Lung (tissue), 12 donors: Measurements from ENCODE around the gene TTC39C. TPM values are rescaled to one million over a fixed set of nuclear protein-coding genes. Genes with fewer than 3 reads are reported as not detected.
A peak's percentile ranks its signal among the peaks of the same experiment; 100 is the strongest.

ENCODE experiments used
- ATAC-seq: fragments of 200-7000 bp; cut with Tn5 transposase; one replicate; pipeline ENCODE4 v1.9.1; 2020; ENCODE audit warnings: moderate number of reproducible peaks; ENCODE audit not compliant: insufficient read depth, low FRiP score
- DNase-seq, 3 donors: peaks; one replicate each; pipeline ENCODE4 v3.0.0-alpha.2; 2013 to 2017
- H3K27ac ChIP-seq, 2 donors: one replicate each; pipeline ENCODE4 v1.5.1; 2013; ENCODE audit warnings: mild to moderate bottlenecking in 2 of 2, moderate library complexity in 2 of 2, control low read depth in 1 of 2, inconsistent platforms in 1 of 2, low read depth in 1 of 2, low read length in 1 of 2
- H3K27me3 ChIP-seq, 3 donors: one replicate each; pipeline ENCODE4 v1.5.1; 2013; ENCODE audit warnings: low read length in 2 of 3; ENCODE audit not compliant: control insufficient read depth in 3 of 3, insufficient read depth in 3 of 3
- H3K36me3 ChIP-seq, 4 donors: one replicate each; pipeline ENCODE4 v1.5.1; 2013; ENCODE audit warnings: low read length in 4 of 4, mild to moderate bottlenecking in 1 of 4, moderate library complexity in 1 of 4; ENCODE audit not compliant: control insufficient read depth in 4 of 4, insufficient read depth in 4 of 4
- H3K4me1 ChIP-seq, 5 donors: one replicate each; pipeline ENCODE4 v1.5.1; 2013; ENCODE audit warnings: low read length in 5 of 5, mild to moderate bottlenecking in 2 of 5, moderate library complexity in 1 of 5; ENCODE audit not compliant: control insufficient read depth in 5 of 5, insufficient read depth in 5 of 5
- H3K4me3 ChIP-seq: one replicate; pipeline ENCODE4 v1.5.1; 2013; ENCODE audit warnings: mild to moderate bottlenecking, control low read depth, moderate library complexity
- H3K9ac ChIP-seq, 2 donors: one replicate each; pipeline ENCODE4 v1.5.1; 2013; ENCODE audit warnings: low read length in 2 of 2, control low read depth in 1 of 2; ENCODE audit not compliant: insufficient read depth in 1 of 2
- H3K9me3 ChIP-seq, 4 donors: one replicate each; pipeline ENCODE4 v1.5.1; 2013; ENCODE audit warnings: low read length in 3 of 4, mild to moderate bottlenecking in 1 of 4, moderate library complexity in 1 of 4; ENCODE audit not compliant: control insufficient read depth in 4 of 4, insufficient read depth in 3 of 4
- CTCF ChIP-seq: IDR thresholded peaks from 2 replicates; pipeline ENCODE4 v1.5.1; 2012; ENCODE audit warnings: mild to moderate bottlenecking; ENCODE audit errors: control extremely low read depth, extremely low read depth
- WGBS, 2 donors: extraction: QIAGEN DNeasy Blood & Tissue Kit; methylation state at CpG; one replicate each; pipeline ENCODE4 v1.1.7; 2013; 5-methylcytosine and 5-hydroxymethylcytosine counted together
- polyA plus RNA-seq, 2 donors: library from polyadenylated mRNA; stranded (reverse); fragments of 200-250 nt; gene quantifications; one replicate each; pipeline ENCODE4 v1.2.1, GENCODE V29; 2013
- total RNA-seq, 2 donors: library from RNA; depleted of rRNA in 1 of 2; stranded (reverse); fragments of >200 nt in 1 of 2; gene quantifications; one replicate each; pipeline ENCODE4 v1.2.1, GENCODE V29; 2014 to 2021
- donor health status: control.
- donor health status: control.
- donor health status: Bipolar disorder and iron deficiency.
- donor health status: healthy.
- donor health status: DM: yes; HTN: yes; CAD: no.

TTC39C gene
- total and polyA plus RNA-seq, 4 donors: 6.0 to 33.5 (median 19.3) TPM

GRCh38 chr18:24089515-24090337 lies 75.2 kb downstream of the TTC39C start:
- ATAC-seq (no peak), DNase-seq (no peak)
- Histone ChIP-seq H3K4me1 (peaks cover 0 to 14% (median 3%) of the 10 kb centered on the region in 5 donors), H3K9ac (no peak overlapping the region), H3K36me3 (peaks cover 0 to 4% (median 2%) of the 10 kb centered on the region in 4 donors), H3K27me3 (no peaks in the 10 kb centered on the region), H3K9me3 (peaks cover 0 to 2% (median 0%) of the 10 kb centered on the region in 4 donors), H3K27ac (peak overlapping the region in 1 of 2 donors; percentile 41), H3K4me3 (no peak overlapping the region)
- TF ChIP-seq CTCF: no peak
- 77 to 78% methylated on average over 4 of the region's 4 CpGs for WGBS, 2 donors

GRCh38 chr18:24090876-24091275 lies 76.3 kb downstream of the TTC39C start:
- H3K36me3 ChIP-seq: peaks cover 0 to 4% (median 3%) of the 10 kb centered on the region in 4 donors
- TF ChIP-seq CTCF: no peak
- H3K9ac ChIP-seq: no peak overlapping the region
- H3K4me1 ChIP-seq: peaks cover 0 to 14% (median 3%) of the 10 kb centered on the region in 5 donors
- H3K27me3 ChIP-seq: no peaks in the 10 kb centered on the region
- H3K9me3 ChIP-seq: peaks cover 0 to 2% (median 0%) of the 10 kb centered on the region in 4 donors
- WGBS, 2 donors: 98 to 99% methylated on average over 13 of the region's 13 CpGs
- no peak overlapping the region for H3K4me3 ChIP-seq
- H3K27ac ChIP-seq: no peak overlapping the region
- ATAC-seq: no peak
- no peak for DNase-seq

GRCh38 chr18:24094561-24094960 lies 80.0 kb downstream of the TTC39C start:
- ATAC-seq: no peak
- H3K27ac ChIP-seq: no peak overlapping the region
- no peak overlapping the region for H3K4me3 ChIP-seq
- no peak for TF ChIP-seq CTCF
- H3K9me3 ChIP-seq: peaks cover 0 to 7% (median 2%) of the 10 kb centered on the region in 4 donors
- no peaks in the 10 kb centered on the region for H3K27me3 ChIP-seq
- no peak for DNase-seq
- H3K4me1 ChIP-seq: no peaks in the 10 kb centered on the region
- peaks cover 0 to 13% (median 3%) of the 10 kb centered on the region in 4 donors for H3K36me3 ChIP-seq
- no peak overlapping the region for H3K9ac ChIP-seq
